SU-DHL-6 (cell line): Measurements from ENCODE around the gene RUFY3.

ENCODE experiments used
- H2AFZ ChIP-seq: fragments of 200-600 bp; sonication (generic); 2 replicates; pipeline ENCODE4 v1.6.1; 2014; ENCODE audit warnings: low read depth, mild to moderate bottlenecking, moderate library complexity, mixed read lengths, antibody characterized with exemption, low read length; ENCODE audit not compliant: severe bottlenecking
- H3F3A ChIP-seq: fragments of 200-600 bp; shearing (Covaris generic); 2 replicates; pipeline ENCODE4 v1.6.0; 2016; ENCODE audit warnings: antibody characterized with exemption, mild to moderate bottlenecking; ENCODE audit not compliant: insufficient read depth
- H3K27ac ChIP-seq: fragments of 200-600 bp; sonication (generic); 2 replicates; pipeline ENCODE4 v1.5.1; 2016; ENCODE audit warnings: low read depth, mild to moderate bottlenecking, low read length, moderate library complexity, mixed read lengths
- H3K27me3 ChIP-seq: fragments of 200-600 bp; sonication (generic), shearing (Covaris generic); 2 replicates; pipeline ENCODE4 v1.6.0; 2014; ENCODE audit warnings: mild to moderate bottlenecking, low read length
- H3K36me3 ChIP-seq: fragments of 200-600 bp; sonication (generic); 2 replicates; pipeline ENCODE4 v1.6.1; 2014; ENCODE audit warnings: mild to moderate bottlenecking, low read length, mixed read lengths
- H3K4me2 ChIP-seq: fragments of 300-600, 200-600 bp; shearing (Covaris generic), sonication (generic); 2 replicates; pipeline ENCODE4 v1.6.0; 2014; ENCODE audit warnings: low read length, low read depth, mild to moderate bottlenecking; ENCODE audit not compliant: poor library complexity, severe bottlenecking
- H3K4me3 ChIP-seq: fragments of 200-600 bp; sonication (generic); 2 replicates; pipeline ENCODE4 v1.5.1; 2014; ENCODE audit warnings: antibody characterized with exemption, low read length, mild to moderate bottlenecking, mixed read lengths; ENCODE audit not compliant: insufficient read depth, poor library complexity, severe bottlenecking
- H3K79me2 ChIP-seq: fragments of 200-600 bp; sonication (generic); 2 replicates; pipeline ENCODE4 v1.6.1; 2014; ENCODE audit warnings: mild to moderate bottlenecking, low read length, moderate library complexity; ENCODE audit not compliant: insufficient read depth
- H3K9ac ChIP-seq: fragments of 200-600 bp; sonication (generic); 2 replicates; pipeline ENCODE4 v1.7.0; 2014; ENCODE audit warnings: mild to moderate bottlenecking, low read length
- H3K9me2 ChIP-seq: fragments of 200-600 bp; sonication (generic); replicated peaks from 2 replicates; pipeline ENCODE4 v1.6.1; 2014; ENCODE audit warnings: low read length; ENCODE audit not compliant: insufficient read depth
- H3K9me3 ChIP-seq: fragments of 200-600 bp; sonication (generic); 2 replicates; pipeline ENCODE4 v1.6.1; 2014; ENCODE audit warnings: low read length, mixed read lengths; ENCODE audit not compliant: insufficient read depth
- H4K20me1 ChIP-seq: fragments of 200-600 bp; sonication (generic); 2 replicates; pipeline ENCODE4 v1.6.1; 2014; ENCODE audit warnings: low read depth, mild to moderate bottlenecking, antibody characterized with exemption, low read length, moderate library complexity, mixed read lengths
- EZH2phosphoT487 ChIP-seq: fragments of 200-600 bp; sonication (generic), shearing (Covaris generic); conservative IDR thresholded peaks from 2 replicates; pipeline ENCODE4 v1.6.1; 2018; ENCODE audit warnings: mild to moderate bottlenecking, antibody characterized with exemption, low read length, moderate library complexity, mixed read lengths
- TF ChIP-seq, protein P1 (sequence below): fragments of 200-600 bp; sonication (generic); IDR thresholded peaks from one replicate; pipeline ENCODE4 v1.5.1; 2017; ENCODE audit warnings: antibody characterized with exemption, mild to moderate bottlenecking, low read length, moderate library complexity; ENCODE audit not compliant: insufficient read depth, poor library complexity, severe bottlenecking

RUFY3 gene

DNA sequence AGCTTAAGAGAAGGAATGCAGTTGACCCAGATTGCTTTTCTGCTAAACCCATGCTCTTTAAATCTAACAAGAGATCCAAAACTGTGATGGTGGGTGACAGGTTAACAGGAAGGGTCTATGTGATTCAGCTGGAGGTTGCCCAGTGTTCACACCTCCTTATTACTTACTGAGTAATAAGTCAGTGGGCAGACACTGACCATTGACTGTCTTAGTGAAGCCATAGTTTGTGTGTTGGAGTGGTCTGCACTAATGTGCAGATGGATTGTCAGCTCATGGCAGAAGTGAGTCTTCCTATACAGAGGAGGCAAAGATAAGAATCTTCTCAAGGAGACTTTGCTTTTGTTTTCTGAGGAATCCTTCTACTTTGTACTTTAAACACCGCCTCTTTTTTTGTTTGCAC, 15.2 kb upstream of the RUFY3 start:
- H3K27me3 ChIP-seq = no peaks in the 10 kb centered on the region
- H3F3A ChIP-seq = 0 out of 2 replicates have a peak, but pooled peaks cover 13% of the 10 kb centered on the region
- H3K27ac ChIP-seq = no peak overlapping the region
- H3K9me2 ChIP-seq = no peaks in the 10 kb centered on the region
- H3K4me2 ChIP-seq = peak overlapping the region; percentile 94
- no peaks in the 10 kb centered on the region for H4K20me1 ChIP-seq
- TF ChIP-seq, protein P1, sequence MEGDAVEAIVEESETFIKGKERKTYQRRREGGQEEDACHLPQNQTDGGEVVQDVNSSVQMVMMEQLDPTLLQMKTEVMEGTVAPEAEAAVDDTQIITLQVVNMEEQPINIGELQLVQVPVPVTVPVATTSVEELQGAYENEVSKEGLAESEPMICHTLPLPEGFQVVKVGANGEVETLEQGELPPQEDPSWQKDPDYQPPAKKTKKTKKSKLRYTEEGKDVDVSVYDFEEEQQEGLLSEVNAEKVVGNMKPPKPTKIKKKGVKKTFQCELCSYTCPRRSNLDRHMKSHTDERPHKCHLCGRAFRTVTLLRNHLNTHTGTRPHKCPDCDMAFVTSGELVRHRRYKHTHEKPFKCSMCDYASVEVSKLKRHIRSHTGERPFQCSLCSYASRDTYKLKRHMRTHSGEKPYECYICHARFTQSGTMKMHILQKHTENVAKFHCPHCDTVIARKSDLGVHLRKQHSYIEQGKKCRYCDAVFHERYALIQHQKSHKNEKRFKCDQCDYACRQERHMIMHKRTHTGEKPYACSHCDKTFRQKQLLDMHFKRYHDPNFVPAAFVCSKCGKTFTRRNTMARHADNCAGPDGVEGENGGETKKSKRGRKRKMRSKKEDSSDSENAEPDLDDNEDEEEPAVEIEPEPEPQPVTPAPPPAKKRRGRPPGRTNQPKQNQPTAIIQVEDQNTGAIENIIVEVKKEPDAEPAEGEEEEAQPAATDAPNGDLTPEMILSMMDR = no peak
- peak overlapping the region; percentile 63 for H3K4me3 ChIP-seq
- no peaks in the 10 kb centered on the region for H3K9me3 ChIP-seq
- H3K36me3 ChIP-seq = no peaks in the 10 kb centered on the region
- no peaks in the 10 kb centered on the region for H3K79me2 ChIP-seq
- H2AFZ ChIP-seq = no peak overlapping the region
- peak overlapping the region; percentile 69; the same call in 1 of the 2 replicates for H3K9ac ChIP-seq

DNA sequence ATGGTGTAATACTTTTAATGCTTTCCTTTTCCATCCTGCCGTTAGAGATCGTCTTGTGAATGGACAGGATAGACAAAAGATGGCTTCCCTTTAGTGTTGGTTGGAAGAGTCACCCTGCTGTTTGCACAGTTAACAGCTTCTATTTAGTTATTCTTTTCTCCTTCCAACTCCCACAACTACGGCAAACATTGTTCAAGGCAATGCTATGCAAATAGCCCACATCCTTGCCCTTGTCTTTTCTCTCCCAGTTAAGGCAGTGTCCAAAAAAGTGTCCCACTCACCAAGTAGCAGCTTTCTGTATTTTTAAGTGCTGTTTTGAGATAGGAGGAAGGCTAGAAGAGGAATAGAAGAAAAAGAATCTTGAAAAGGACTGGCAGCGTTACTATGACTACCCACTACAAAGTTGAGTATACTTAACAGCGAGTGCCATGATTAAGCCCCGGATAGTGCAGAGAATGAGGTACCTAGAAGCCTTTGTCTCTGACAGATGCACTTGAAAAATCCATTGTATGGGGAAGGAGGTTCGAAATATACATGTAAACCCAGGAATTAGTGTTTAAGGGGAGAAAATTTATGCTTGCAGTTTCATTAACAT, 12.1 kb upstream of the RUFY3 start:
- H3K79me2 ChIP-seq = peaks cover 4% of the 10 kb centered on the region; the same call in 1 of the 2 replicates
- no peak overlapping the region for H3K4me3 ChIP-seq
- H3K4me2 ChIP-seq = peak overlapping the region; percentile 20
- no peaks in the 10 kb centered on the region for H3K27me3 ChIP-seq
- H3K9me3 ChIP-seq = no peaks in the 10 kb centered on the region
- no peak overlapping the region for H3K9ac ChIP-seq
- no peaks in the 10 kb centered on the region for H3K36me3 ChIP-seq
- no peak overlapping the region for H3K27ac ChIP-seq
- H2AFZ ChIP-seq = no peak overlapping the region
- no peaks in the 10 kb centered on the region for H3K9me2 ChIP-seq
- H4K20me1 ChIP-seq = no peaks in the 10 kb centered on the region
- TF ChIP-seq EZH2phosphoT487 = no peak
- TF ChIP-seq, protein P1 = no peak
- no peaks in the 10 kb centered on the region for H3F3A ChIP-seq

DNA sequence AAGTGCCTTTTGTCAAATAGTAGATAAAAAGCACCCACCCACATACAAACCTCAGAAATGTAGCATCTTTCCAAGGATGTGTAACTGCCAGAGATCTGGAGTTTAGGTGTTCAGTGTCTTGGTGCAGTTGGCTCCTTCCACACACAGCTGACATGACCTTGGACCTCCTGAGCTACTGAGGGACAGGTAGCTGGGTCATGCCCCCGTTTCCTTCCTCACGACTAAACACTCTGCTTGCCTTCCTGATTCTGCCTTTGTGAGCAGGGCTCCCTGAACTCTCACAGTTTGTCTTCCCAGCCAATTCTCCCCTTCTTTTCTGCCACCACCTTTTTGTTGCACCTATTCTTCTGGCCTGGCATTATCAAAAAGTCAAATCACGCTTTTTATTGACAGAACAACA, 10.2 kb upstream of the RUFY3 start:
- Histone ChIP-seq H3K9ac (no peak overlapping the region), H3K27ac (no peak overlapping the region), H3K27me3 (no peaks in the 10 kb centered on the region), H2AFZ (no peak overlapping the region), H3K4me3 (no peak overlapping the region), H3K4me2 (no peak overlapping the region), H4K20me1 (no peaks in the 10 kb centered on the region), H3K79me2 (peaks cover 6% of the 10 kb centered on the region; the same call in 1 of the 2 replicates), H3F3A (no peaks in the 10 kb centered on the region), H3K36me3 (no peaks in the 10 kb centered on the region), H3K9me2 (no peaks in the 10 kb centered on the region), H3K9me3 (no peaks in the 10 kb centered on the region)
- TF ChIP-seq, protein P1 = no peak
- TF ChIP-seq EZH2phosphoT487 = no peak
